Endothelial cell of umbilical vein (primary cell): ENCODE results near the gene CCDC61.

Source experiments
- CTCF ChIP-seq, 2 donors: IDR thresholded peaks; 1 replicate in 1 of 2; 2 replicates in 1 of 2; pipeline ENCODE4 v1.5.1; 2011; ENCODE audit warnings: low read length in 2 of 2, mild to moderate bottlenecking in 2 of 2, moderate library complexity in 2 of 2, control low read depth in 1 of 2, inconsistent platforms in 1 of 2, low read depth in 1 of 2; ENCODE audit not compliant: insufficient read depth in 1 of 2; ENCODE audit errors: extremely low read depth in 1 of 2
- FOS ChIP-seq: IDR thresholded peaks from 2 replicates; pipeline ENCODE4 v1.6.1; 2011; ENCODE audit warnings: mild to moderate bottlenecking, low read length, moderate library complexity, borderline replicate concordance; ENCODE audit not compliant: insufficient read depth
- GATA2 ChIP-seq: IDR thresholded peaks from 2 replicates; pipeline ENCODE4 v1.7.0; 2011; ENCODE audit warnings: low read depth, mild to moderate bottlenecking, moderate library complexity, mixed read lengths, low read length; ENCODE audit not compliant: insufficient read length, insufficient read depth
- JUN ChIP-seq: IDR thresholded peaks from 2 replicates; pipeline ENCODE4 v1.6.1; 2011; ENCODE audit warnings: borderline replicate concordance, low read depth; ENCODE audit not compliant: insufficient read length, insufficient read depth
- POLR2A ChIP-seq: IDR thresholded peaks from 2 replicates; pipeline ENCODE4 v1.6.1; 2012; ENCODE audit warnings: low read depth, mild to moderate bottlenecking, control low read depth, low read length
- POLR2AphosphoS5 ChIP-seq: IDR thresholded peaks from 2 replicates; pipeline ENCODE4 v1.6.1; 2012; ENCODE audit warnings: low read depth, mild to moderate bottlenecking, control low read depth, low read length, moderate library complexity; ENCODE audit not compliant: insufficient read depth
- TF ChIP-seq, protein P1 (sequence below): IDR thresholded peaks from 2 replicates; pipeline ENCODE4 v1.6.1; 2011; ENCODE audit not compliant: insufficient read depth, insufficient read length

DNA sequence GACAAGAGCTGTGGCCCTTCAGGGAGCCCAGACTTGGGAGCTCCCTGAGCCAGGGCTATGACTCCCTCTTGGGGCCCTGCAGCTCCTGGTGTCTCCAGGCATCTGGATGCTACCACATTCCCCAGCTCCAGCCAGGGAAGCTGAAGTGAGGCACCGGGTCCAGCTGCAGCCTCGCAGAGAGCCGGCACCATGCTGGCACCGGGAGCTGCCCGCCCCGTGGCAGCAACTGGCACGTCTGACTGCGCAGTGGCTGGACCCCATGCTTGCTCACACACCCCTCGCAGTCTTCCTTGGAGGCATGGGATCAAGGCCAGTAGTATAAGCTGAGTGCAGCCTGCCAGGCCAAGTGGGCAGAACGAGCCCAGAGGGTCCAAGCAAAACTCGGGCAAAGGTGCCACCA, 38.1 kb downstream of the CCDC61 start:
- TF ChIP-seq CTCF (IDR thresholded peaks at IDR 0.05; ENCODE audit: extremely low read depth in 1 of 2, insufficient read depth in 1 of 2, low read depth in 1 of 2, low read length in 2 of 2) (no peak), POLR2A (no peak), JUN (no peak), POLR2AphosphoS5 (no peak), GATA2 (no peak), FOS (no peak)
- TF ChIP-seq, protein P1, sequence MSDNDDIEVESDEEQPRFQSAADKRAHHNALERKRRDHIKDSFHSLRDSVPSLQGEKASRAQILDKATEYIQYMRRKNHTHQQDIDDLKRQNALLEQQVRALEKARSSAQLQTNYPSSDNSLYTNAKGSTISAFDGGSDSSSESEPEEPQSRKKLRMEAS = no peak
